Measurements from ENCODE around the gene DTX1. TPM values are rescaled to one million over a fixed set of nuclear protein-coding genes. Genes with fewer than 3 reads are reported as not detected.
"Not testable (repeated sequence)": the region's sequence is repeated elsewhere in the genome, so short reads cannot be mapped to it uniquely, and the experiment has no call there.

DTX1 gene
- total and polyA plus RNA-seq, 7 experiments from 2014 or later = 0.80 to 15.8 (median 4.5) TPM; not detected in 1

- H3K4me3 Mint-ChIP-seq = no peak overlapping the region
- POLR2A ChIA-PET = no interaction called here
- H3K9me3 Mint-ChIP-seq = no peaks in the 10 kb centered on the region
- H3K27ac Mint-ChIP-seq = no peak overlapping the region
- Histone ChIP-seq H3K27ac (ENCODE audit: low read depth, low read length) (no peak overlapping the region), H3K9me3 (ENCODE audit: control insufficient read depth in 2 of 3, low read length in 3 of 3) (no peaks in the 10 kb centered on the region), H3K36me3 (ENCODE audit: control insufficient read depth in 2 of 3, insufficient read depth in 3 of 3, low read length in 3 of 3) (no peaks in the 10 kb centered on the region), H3K4me3 (ENCODE audit: low read length) (no peak overlapping the region), H3K4me1 (ENCODE audit: control insufficient read depth in 2 of 2, insufficient read depth in 2 of 2, low read length in 2 of 2) (peaks cover 0 to 14% of the 10 kb centered on the region in 2 donors), H3K27me3 (ENCODE audit: control insufficient read depth in 2 of 2, insufficient read depth in 2 of 2, low read length in 2 of 2) (no peaks in the 10 kb centered on the region)
- CTCF ChIA-PET = interaction anchor here (0.8 kb wide), 1 partner anchor 9 kb away, joined by 3 read pairs; no protein-coding TSS in a partner anchor
- ATAC-seq = no peak
- H3K36me3 Mint-ChIP-seq = no peaks in the 10 kb centered on the region
- H3K27me3 Mint-ChIP-seq = peaks cover 0 to 4% (median 0%) of the 10 kb centered on the region in 5 donors
- intact Hi-C loops (cut with micrococcal nuclease) = loop anchor here in 1 of 2 donors (5.0 kb wide), 1 partner anchor 82 kb away; the partner anchor contains the start of gene DTX1
- H3K4me1 Mint-ChIP-seq = peaks cover 9 to 25% (median 13%) of the 10 kb centered on the region in 7 donors
- DNase-seq = no peak
Measured at GRCh38 chr12:113138826-113139225, 82.3 kb downstream of the DTX1 start.

- Histone ChIP-seq H3K4me1 (ENCODE audit: control insufficient read depth in 2 of 2, insufficient read depth in 2 of 2, low read length in 2 of 2) (peaks cover 0 to 9% of the 10 kb centered on the region in 2 donors), H3K9me3 (ENCODE audit: control insufficient read depth in 2 of 3, low read length in 3 of 3) (no peaks in the 10 kb centered on the region), H3K4me3 (ENCODE audit: low read length) (no peak overlapping the region), H3K27me3 (ENCODE audit: control insufficient read depth in 2 of 2, insufficient read depth in 2 of 2, low read length in 2 of 2) (no peaks in the 10 kb centered on the region), H3K36me3 (ENCODE audit: control insufficient read depth in 2 of 3, insufficient read depth in 3 of 3, low read length in 3 of 3) (no peaks in the 10 kb centered on the region), H3K27ac (ENCODE audit: low read depth, low read length) (no peak overlapping the region)
- no peaks in the 10 kb centered on the region for H3K36me3 Mint-ChIP-seq
- POLR2A ChIA-PET = no interaction called here
- peaks cover 0 to 1% (median 0%) of the 10 kb centered on the region in 5 donors for H3K27me3 Mint-ChIP-seq
- intact Hi-C loops (cut with micrococcal nuclease) = no loop called here
- H3K4me1 Mint-ChIP-seq = peaks cover 9 to 17% (median 13%) of the 10 kb centered on the region in 7 donors
- CTCF ChIA-PET = no interaction called here
- peaks cover 0 to under 1% (median 0%) of the 10 kb centered on the region in 11 donors for H3K9me3 Mint-ChIP-seq
- ATAC-seq = no peak
- no peak overlapping the region for H3K27ac Mint-ChIP-seq
- DNase-seq = no peak
- no peak overlapping the region for H3K4me3 Mint-ChIP-seq
Measured at GRCh38 chr12:113140706-113141105, 84.2 kb downstream of the DTX1 start.

- H3K36me3 Mint-ChIP-seq; H3K9me3 Mint-ChIP-seq; H3K27me3 ChIP-seq (ENCODE audit: control insufficient read depth in 2 of 2, insufficient read depth in 2 of 2, low read length in 2 of 2); CTCF ChIA-PET; H3K27me3 Mint-ChIP-seq; H3K4me3 Mint-ChIP-seq; H3K4me1 Mint-ChIP-seq; H3K9me3 ChIP-seq (ENCODE audit: control insufficient read depth in 2 of 3, low read length in 3 of 3); POLR2A ChIA-PET; H3K36me3 ChIP-seq (ENCODE audit: control insufficient read depth in 2 of 3, insufficient read depth in 3 of 3, low read length in 3 of 3); intact Hi-C loops (cut with micrococcal nuclease); H3K27ac ChIP-seq (ENCODE audit: low read depth, low read length); H3K4me3 ChIP-seq (ENCODE audit: low read length); DNase-seq; H3K4me1 ChIP-seq (ENCODE audit: control insufficient read depth in 2 of 2, insufficient read depth in 2 of 2, low read length in 2 of 2); ATAC-seq: not testable (repeated sequence)
- peak overlapping the region in 1 of 9 donors; percentile 20 for H3K27ac Mint-ChIP-seq
Measured at GRCh38 chr12:113141716-113142115, 85.2 kb downstream of the DTX1 start.

- Mint-ChIP-seq H3K27me3 (peaks cover 0 to 7% (median 0%) of the 10 kb centered on the region in 5 donors), H3K4me1 (peaks cover 0 to 4% (median 0%) of the 10 kb centered on the region in 7 donors), H3K27ac (peak overlapping the region in 1 of 9 donors; percentile 20), H3K4me3 (no peak overlapping the region), H3K9me3 (peaks cover 0 to 11% (median 3%) of the 10 kb centered on the region in 11 donors), H3K36me3 (peaks cover 0 to 3% (median 0%) of the 10 kb centered on the region in 5 donors)
- CTCF ChIA-PET = no interaction called here
- Histone ChIP-seq H3K4me1 (ENCODE audit: control insufficient read depth in 2 of 2, insufficient read depth in 2 of 2, low read length in 2 of 2) (no peaks in the 10 kb centered on the region), H3K27ac (ENCODE audit: low read depth, low read length) (no peak overlapping the region), H3K27me3 (ENCODE audit: control insufficient read depth in 2 of 2, insufficient read depth in 2 of 2, low read length in 2 of 2) (no peaks in the 10 kb centered on the region), H3K36me3 (ENCODE audit: control insufficient read depth in 2 of 3, insufficient read depth in 3 of 3, low read length in 3 of 3) (no peaks in the 10 kb centered on the region), H3K9me3 (ENCODE audit: control insufficient read depth in 2 of 3, low read length in 3 of 3) (no peaks in the 10 kb centered on the region), H3K4me3 (ENCODE audit: low read length) (no peak overlapping the region)
- POLR2A ChIA-PET = interaction anchor here (0.6 kb wide), 1 partner anchor 20 kb away, joined by 4 read pairs; no protein-coding TSS in a partner anchor
- peak; percentile 76 for ATAC-seq
- DNase-seq = no peak
- intact Hi-C loops (cut with micrococcal nuclease) = no loop called here
Measured at GRCh38 chr12:113142173-113142885, 85.8 kb downstream of the DTX1 start.

GRCh38 chr12:113142886-113143332 lies 86.4 kb downstream of the DTX1 start:
- H3K27me3 ChIP-seq (ENCODE audit: control insufficient read depth in 2 of 2, insufficient read depth in 2 of 2, low read length in 2 of 2) = no peaks in the 10 kb centered on the region
- ATAC-seq (peak; percentile 43), DNase-seq (no peak)
- intact Hi-C loops (cut with micrococcal nuclease) = no loop called here
- H3K36me3 ChIP-seq (ENCODE audit: control insufficient read depth in 2 of 3, insufficient read depth in 3 of 3, low read length in 3 of 3) = no peaks in the 10 kb centered on the region
- Mint-ChIP-seq H3K4me3 (no peak overlapping the region), H3K27ac (no peak overlapping the region), H3K36me3 (peaks cover 0 to 6% (median 0%) of the 10 kb centered on the region in 5 donors), H3K4me1 (peaks cover 0 to 4% (median 0%) of the 10 kb centered on the region in 7 donors), H3K9me3 (peaks cover 0 to 14% (median 5%) of the 10 kb centered on the region in 11 donors), H3K27me3 (peaks cover 0 to 10% (median 0%) of the 10 kb centered on the region in 5 donors)
- CTCF ChIA-PET = no interaction called here
- no peak overlapping the region for H3K27ac ChIP-seq (ENCODE audit: low read depth, low read length)
- no peaks in the 10 kb centered on the region for H3K4me1 ChIP-seq (ENCODE audit: control insufficient read depth in 2 of 2, insufficient read depth in 2 of 2, low read length in 2 of 2)
- H3K4me3 ChIP-seq (ENCODE audit: low read length) = no peak overlapping the region
- no peaks in the 10 kb centered on the region for H3K9me3 ChIP-seq (ENCODE audit: control insufficient read depth in 2 of 3, low read length in 3 of 3)
- POLR2A ChIA-PET = interaction anchor here (0.6 kb wide), 1 partner anchor 19 kb away, joined by 4 read pairs; no protein-coding TSS in a partner anchor

- H3K27me3 ChIP-seq (ENCODE audit: control insufficient read depth in 2 of 2, insufficient read depth in 2 of 2, low read length in 2 of 2) = no peaks in the 10 kb centered on the region
- ATAC-seq = no peak
- no peak overlapping the region for H3K4me3 ChIP-seq (ENCODE audit: low read length)
- no peak overlapping the region for H3K27ac Mint-ChIP-seq
- H3K4me1 Mint-ChIP-seq = peaks cover 0 to 4% (median 0%) of the 10 kb centered on the region in 7 donors
- ChIA-PET POLR2A (no interaction called here), CTCF (no interaction called here)
- H3K36me3 ChIP-seq (ENCODE audit: control insufficient read depth in 2 of 3, insufficient read depth in 3 of 3, low read length in 3 of 3) = no peaks in the 10 kb centered on the region
- peaks cover 0 to 6% (median 0%) of the 10 kb centered on the region in 5 donors for H3K36me3 Mint-ChIP-seq
- peaks cover 0 to 14% (median 5%) of the 10 kb centered on the region in 11 donors for H3K9me3 Mint-ChIP-seq
- H3K9me3 ChIP-seq (ENCODE audit: control insufficient read depth in 2 of 3, low read length in 3 of 3) = no peaks in the 10 kb centered on the region
- peaks cover 0 to 10% (median 0%) of the 10 kb centered on the region in 5 donors for H3K27me3 Mint-ChIP-seq
- no peaks in the 10 kb centered on the region for H3K4me1 ChIP-seq (ENCODE audit: control insufficient read depth in 2 of 2, insufficient read depth in 2 of 2, low read length in 2 of 2)
- no peak for DNase-seq
- no peak overlapping the region for H3K4me3 Mint-ChIP-seq
- no peak overlapping the region for H3K27ac ChIP-seq (ENCODE audit: low read depth, low read length)
- intact Hi-C loops (cut with micrococcal nuclease) = no loop called here
Measured at GRCh38 chr12:113143959-113144358, 87.4 kb downstream of the DTX1 start.
